Fibroblast of pulmonary artery (primary cell): Measurements from ENCODE around the gene ANG.

Experiments
- DNase-seq: peaks from one replicate; pipeline ENCODE4 v3.0.0-alpha.2; 2010; ENCODE audit warnings: low read depth
- H3K4me3 ChIP-seq: replicated peaks from 2 replicates; pipeline ENCODE4 v1.5.1; 2011; ENCODE audit warnings: low read depth, mild to moderate bottlenecking, control low read depth, low read length, moderate library complexity
- TF ChIP-seq, protein P1 (sequence below): IDR thresholded peaks from 2 replicates; pipeline ENCODE4 v1.5.1; 2011; ENCODE audit warnings: mild to moderate bottlenecking, control low read depth, low read length, inconsistent platforms; ENCODE audit errors: missing control alignments

Gene ANG

DNA sequence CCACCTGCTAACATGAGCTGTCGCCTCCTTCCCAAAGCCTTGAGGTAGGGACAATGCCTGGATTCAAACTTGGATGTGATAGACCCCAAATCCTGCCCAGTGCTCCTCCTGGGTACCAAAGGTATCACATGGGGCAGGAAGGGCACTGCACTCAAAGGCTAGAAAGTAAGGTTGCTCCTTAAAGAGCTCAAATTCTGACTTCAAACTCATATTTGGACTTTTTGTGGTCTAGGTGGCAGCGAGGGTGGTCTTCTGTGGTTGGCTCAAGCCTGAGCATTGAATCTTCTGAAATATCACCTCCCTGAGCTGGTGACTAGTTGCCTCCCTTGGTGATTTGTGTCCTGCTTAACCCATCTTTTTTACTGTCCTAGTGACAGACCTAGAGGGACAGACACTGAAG, 12.5 kb upstream of the ANG start:
- DNase-seq: no peak
- H3K4me3 ChIP-seq: no peak overlapping the region
- TF ChIP-seq, protein P1, sequence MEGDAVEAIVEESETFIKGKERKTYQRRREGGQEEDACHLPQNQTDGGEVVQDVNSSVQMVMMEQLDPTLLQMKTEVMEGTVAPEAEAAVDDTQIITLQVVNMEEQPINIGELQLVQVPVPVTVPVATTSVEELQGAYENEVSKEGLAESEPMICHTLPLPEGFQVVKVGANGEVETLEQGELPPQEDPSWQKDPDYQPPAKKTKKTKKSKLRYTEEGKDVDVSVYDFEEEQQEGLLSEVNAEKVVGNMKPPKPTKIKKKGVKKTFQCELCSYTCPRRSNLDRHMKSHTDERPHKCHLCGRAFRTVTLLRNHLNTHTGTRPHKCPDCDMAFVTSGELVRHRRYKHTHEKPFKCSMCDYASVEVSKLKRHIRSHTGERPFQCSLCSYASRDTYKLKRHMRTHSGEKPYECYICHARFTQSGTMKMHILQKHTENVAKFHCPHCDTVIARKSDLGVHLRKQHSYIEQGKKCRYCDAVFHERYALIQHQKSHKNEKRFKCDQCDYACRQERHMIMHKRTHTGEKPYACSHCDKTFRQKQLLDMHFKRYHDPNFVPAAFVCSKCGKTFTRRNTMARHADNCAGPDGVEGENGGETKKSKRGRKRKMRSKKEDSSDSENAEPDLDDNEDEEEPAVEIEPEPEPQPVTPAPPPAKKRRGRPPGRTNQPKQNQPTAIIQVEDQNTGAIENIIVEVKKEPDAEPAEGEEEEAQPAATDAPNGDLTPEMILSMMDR: no peak

DNA sequence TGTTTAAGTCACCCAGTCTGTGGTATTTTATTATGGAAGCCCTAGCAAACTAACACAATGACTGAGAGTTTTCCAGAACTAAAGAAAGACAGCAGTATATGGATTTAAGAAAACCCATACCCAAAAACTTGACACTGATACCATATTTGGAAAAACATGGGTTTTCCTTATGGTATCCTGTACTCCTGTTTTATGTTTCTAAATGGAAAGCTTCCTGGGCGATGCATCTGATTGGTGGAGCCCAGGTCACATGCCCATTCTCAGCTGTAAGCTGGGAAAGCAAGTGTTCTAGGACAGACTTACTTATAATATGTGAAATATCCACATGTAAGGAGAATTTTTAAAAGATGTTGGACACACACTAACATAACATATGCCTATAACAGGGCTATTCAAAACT, 8.7 kb upstream of the ANG start:
- H3K4me3 ChIP-seq: no peak overlapping the region
- TF ChIP-seq, protein P1: no peak
- peak; percentile 28 for DNase-seq

DNA sequence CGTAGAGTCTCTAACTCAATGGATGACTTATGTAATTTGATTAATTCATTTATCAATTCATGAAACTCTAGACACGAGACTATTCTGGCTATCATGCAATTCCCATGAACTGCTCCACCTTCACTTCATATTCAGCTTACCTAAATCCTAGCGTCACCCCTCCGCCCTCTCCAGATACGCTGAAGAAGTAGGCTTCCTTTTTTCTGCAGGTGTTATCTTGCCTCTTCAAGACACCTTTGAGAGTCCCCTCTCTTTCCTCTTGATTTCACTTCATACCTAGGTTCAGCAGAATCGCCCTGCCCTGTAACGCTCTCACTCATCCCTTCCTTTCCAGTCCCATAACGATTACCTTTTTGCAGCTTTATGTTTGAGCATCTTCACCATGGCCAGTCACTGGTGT, 8.2 kb upstream of the ANG start:
- DNase-seq: no peak
- no peak overlapping the region for H3K4me3 ChIP-seq
- TF ChIP-seq, protein P1: no peak

DNA sequence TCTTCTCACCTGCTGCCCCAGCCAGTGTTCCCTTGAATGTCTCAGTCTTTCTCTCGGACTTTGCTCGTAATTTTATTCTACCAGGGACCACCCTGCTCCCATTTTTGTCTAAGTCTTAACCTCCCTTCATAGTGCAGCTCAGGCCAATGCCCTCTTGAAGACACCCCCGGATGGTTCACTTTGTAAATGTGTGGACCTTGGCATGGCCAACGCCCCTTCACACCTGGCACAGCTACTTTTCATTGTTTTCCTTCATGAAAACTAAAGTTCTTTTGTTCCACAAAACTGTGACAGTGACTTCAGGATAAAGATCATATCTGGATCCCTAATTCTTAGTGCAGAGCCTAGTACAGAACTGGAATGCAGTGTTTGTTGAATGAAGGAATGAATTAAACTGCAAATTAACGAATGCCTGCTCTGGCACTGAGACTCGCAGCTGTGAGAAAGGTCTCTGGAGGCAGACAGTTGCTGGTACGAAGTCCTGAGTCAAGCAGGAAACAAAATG, 7.7 kb upstream of the ANG start:
- TF ChIP-seq, protein P1: no peak
- DNase-seq: no peak
- peak overlapping the region; percentile 83 for H3K4me3 ChIP-seq

DNA sequence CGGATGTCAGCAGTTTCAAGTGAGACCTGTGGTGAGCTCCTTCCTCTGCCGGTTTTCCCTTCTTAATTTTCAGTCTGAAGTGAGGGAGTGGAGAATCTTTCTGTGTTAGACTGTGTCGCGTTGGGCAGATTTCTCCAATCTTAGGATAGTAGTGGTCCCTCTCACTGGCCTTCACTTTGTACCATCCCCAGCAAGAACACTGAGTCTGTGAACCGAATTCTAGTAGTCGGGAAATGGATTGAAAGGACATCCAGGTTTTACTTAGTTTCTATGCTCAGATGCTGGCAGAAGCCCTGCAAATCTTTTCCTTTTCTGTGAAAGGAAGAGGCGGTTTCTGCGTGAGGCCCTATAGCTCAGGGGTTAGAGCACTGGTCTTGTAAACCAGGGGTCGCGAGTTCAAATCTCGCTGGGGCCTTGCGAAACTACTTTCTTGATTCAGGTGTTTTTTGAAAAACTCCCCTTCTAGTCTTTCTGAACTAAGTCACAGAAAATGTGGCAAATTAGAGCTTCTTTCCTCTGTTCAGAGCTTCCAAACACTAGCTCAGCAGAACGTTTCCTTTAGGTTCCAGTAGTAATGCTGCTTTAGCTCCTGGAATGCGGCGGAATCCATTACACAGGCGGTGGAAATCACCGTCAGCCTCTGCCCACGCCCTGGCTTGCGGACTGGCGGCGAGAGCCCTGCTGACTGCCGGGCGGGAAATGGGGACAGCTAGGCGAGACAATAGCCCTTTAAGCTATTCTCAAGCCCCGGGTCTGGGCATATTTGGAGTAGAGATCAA, 7.0 kb upstream of the ANG start:
- DNase-seq: peak; percentile 92
- TF ChIP-seq, protein P1: no peak
- H3K4me3 ChIP-seq: peak overlapping the region; percentile 83

DNA sequence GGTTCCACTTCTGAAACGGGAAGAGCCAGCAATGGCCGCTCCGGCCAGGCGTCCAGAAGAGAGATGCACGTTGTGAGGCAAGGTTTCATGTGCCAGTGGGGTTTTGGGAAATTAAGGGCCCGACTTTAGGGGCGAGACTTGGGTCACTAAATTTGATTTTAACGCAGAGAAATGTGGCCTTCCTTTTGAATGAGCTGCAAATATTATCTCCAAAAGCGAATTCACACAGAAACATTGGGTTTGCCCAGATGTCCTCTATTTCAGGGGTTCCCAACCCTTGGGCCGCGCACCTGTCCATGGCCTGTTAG, 6.5 kb upstream of the ANG start:
- no peak for DNase-seq
- H3K4me3 ChIP-seq: peak overlapping the region; percentile 83
- TF ChIP-seq, protein P1: no peak

DNA sequence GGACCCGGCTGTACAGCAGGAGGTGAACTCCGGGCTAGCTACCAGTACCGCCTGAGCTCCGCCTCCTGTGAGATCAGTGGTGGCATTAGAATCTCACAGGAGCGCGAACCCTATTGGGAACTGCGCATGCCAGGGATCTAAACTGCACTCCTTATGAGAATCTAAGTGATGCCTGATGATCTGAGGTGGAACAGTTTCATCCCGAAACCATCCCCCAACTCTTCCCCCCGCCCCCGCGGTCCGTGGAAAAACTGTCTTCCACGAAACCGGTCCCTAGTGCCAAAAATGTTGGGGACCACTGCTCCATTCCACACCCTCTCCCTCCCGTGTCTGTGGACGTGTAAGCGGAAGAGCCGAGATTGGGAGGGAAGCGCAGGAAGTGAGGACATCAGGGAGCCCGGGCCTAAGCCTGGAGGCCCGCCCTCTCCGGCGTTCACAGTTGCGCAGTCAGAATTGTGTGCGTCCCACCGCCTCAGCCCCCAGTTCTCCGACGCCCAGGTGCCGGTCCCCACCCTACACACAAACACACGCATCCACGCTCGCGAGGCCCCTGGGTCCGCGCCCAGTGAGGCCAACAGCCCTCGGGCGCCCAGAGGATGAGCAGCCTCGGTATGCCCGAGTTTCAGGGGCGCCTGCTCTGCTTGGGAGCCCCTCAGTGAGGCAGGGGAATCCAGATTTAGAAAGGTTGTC, 6.0 kb upstream of the ANG start:
- DNase-seq: peak; percentile 93
- H3K4me3 ChIP-seq: peak overlapping the region; percentile 83
- TF ChIP-seq, protein P1: no peak
